ENCODE measurements around the gene MBP. TPM values are rescaled to one million over a fixed set of nuclear protein-coding genes. Genes with fewer than 3 reads are reported as not detected.
A peak's percentile ranks its signal among the peaks of the same experiment; 100 is the strongest.

Gene MBP
- total RNA-seq, 2 experiments from 2014 or later, result 75.4 to 79.2 TPM

- Mint-ChIP-seq H3K27ac (no peak overlapping the region), H3K27me3 (no peaks in the 10 kb centered on the region), H3K4me1 (ENCODE audit: low read depth) (no peaks in the 10 kb centered on the region), H3K36me3 (ENCODE audit: low read depth) (no peaks in the 10 kb centered on the region), H3K9me3 (no peaks in the 10 kb centered on the region), H3K4me3 (no peak overlapping the region)
- H3K9me3 ChIP-seq (ENCODE audit: control insufficient read depth in 1 of 2, insufficient read depth in 1 of 2, low read length in 2 of 2), result no peaks in the 10 kb centered on the region
- TF ChIP-seq CTCF (IDR thresholded peaks at IDR 0.05), result no peak
- no peaks in the 10 kb centered on the region for H3K36me3 ChIP-seq (ENCODE audit: insufficient read depth, low read length)
- H3K4me1 ChIP-seq (ENCODE audit: insufficient read depth, low read length), result peaks cover 9% of the 10 kb centered on the region
- no peaks in the 10 kb centered on the region for H3K27me3 ChIP-seq (ENCODE audit: control insufficient read depth in 1 of 2, insufficient read depth in 2 of 2, low read length in 2 of 2)
- POLR2A ChIA-PET, result interaction anchor here (1.1 kb wide), 1 partner anchor 182 kb away, joined by 4 read pairs; no protein-coding TSS in a partner anchor
- no peak overlapping the region for H3K4me3 ChIP-seq (ENCODE audit: low read length)
- CTCF ChIA-PET, result interaction anchor here (0.6 to 2.3 kb wide), 4 partner anchors 10 to 182 kb away, joined by 3 to 11 read pairs (median 3); no protein-coding TSS in a partner anchor
- H3K27ac ChIP-seq (ENCODE audit: low read depth in 1 of 2, low read length in 2 of 2), result no peak overlapping the region
- no peak for ATAC-seq (ENCODE audit: poor library complexity)
- DNase-seq, result no peak
- intact Hi-C loops (cut with DNase I, micrococcal nuclease), result no loop called here
Observed at GRCh38 chr18:76984193-76985155, 148.1 kb downstream of the MBP start.

DNA sequence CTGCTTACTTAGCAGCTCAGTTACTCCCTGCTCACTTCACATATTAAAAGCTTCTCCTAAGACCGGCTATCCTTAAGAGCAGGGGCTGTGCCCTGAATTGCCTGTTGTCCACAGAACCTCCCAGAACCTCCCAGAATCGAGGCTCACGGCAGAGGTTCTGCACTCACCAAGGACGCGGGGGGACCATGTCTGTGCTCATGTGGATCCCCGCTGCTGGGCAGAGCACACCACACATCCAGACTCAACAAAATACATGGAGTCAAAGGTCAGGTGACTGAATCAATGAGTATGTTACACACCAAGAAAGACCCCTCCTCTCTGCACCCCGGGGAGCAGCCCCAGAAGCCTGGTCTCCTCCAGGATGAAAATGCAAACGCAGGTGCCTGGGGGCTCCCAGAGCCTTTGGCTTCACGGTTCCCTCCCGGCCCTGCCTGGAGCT is 149.0 kb downstream of the MBP start:
- peaks cover 9% of the 10 kb centered on the region for H3K4me1 ChIP-seq (ENCODE audit: insufficient read depth, low read length)
- no peaks in the 10 kb centered on the region for H3K9me3 Mint-ChIP-seq
- H3K4me3 ChIP-seq (ENCODE audit: low read length), result no peak overlapping the region
- no peaks in the 10 kb centered on the region for H3K36me3 ChIP-seq (ENCODE audit: insufficient read depth, low read length)
- no peaks in the 10 kb centered on the region for H3K27me3 Mint-ChIP-seq
- ATAC-seq (ENCODE audit: poor library complexity), result no peak
- no peaks in the 10 kb centered on the region for H3K9me3 ChIP-seq (ENCODE audit: control insufficient read depth in 1 of 2, insufficient read depth in 1 of 2, low read length in 2 of 2)
- TF ChIP-seq CTCF (IDR thresholded peaks at IDR 0.05), result peak; percentile 46
- no peaks in the 10 kb centered on the region for H3K36me3 Mint-ChIP-seq (ENCODE audit: low read depth)
- no peaks in the 10 kb centered on the region for H3K27me3 ChIP-seq (ENCODE audit: control insufficient read depth in 1 of 2, insufficient read depth in 2 of 2, low read length in 2 of 2)
- no peaks in the 10 kb centered on the region for H3K4me1 Mint-ChIP-seq (ENCODE audit: low read depth)
- ChIA-PET POLR2A (interaction anchor here (1.1 kb wide), 1 partner anchor 181 kb away, joined by 4 read pairs; no protein-coding TSS in a partner anchor), CTCF (interaction anchor here (0.6 to 2.3 kb wide), 5 partner anchors 9 to 181 kb away, joined by 3 to 11 read pairs (median 3); no protein-coding TSS in a partner anchor)
- no peak overlapping the region for H3K27ac ChIP-seq (ENCODE audit: low read depth in 1 of 2, low read length in 2 of 2)
- no peak for DNase-seq
- H3K27ac Mint-ChIP-seq, result no peak overlapping the region
- intact Hi-C loops (cut with DNase I, micrococcal nuclease), result loop anchor here (2.0 kb wide), 2 partner anchors 61 to 181 kb away; no protein-coding TSS in a partner anchor
- no peak overlapping the region for H3K4me3 Mint-ChIP-seq

GRCh38 chr18:76982841-76983583 is 149.6 kb downstream of the MBP start:
- TF ChIP-seq CTCF (IDR thresholded peaks at IDR 0.05), result peak; percentile 94
- Histone ChIP-seq H3K27ac (ENCODE audit: low read depth in 1 of 2, low read length in 2 of 2) (no peak overlapping the region), H3K27me3 (ENCODE audit: control insufficient read depth in 1 of 2, insufficient read depth in 2 of 2, low read length in 2 of 2) (no peaks in the 10 kb centered on the region), H3K36me3 (ENCODE audit: insufficient read depth, low read length) (no peaks in the 10 kb centered on the region), H3K4me1 (ENCODE audit: insufficient read depth, low read length) (peaks cover 9% of the 10 kb centered on the region), H3K4me3 (ENCODE audit: low read length) (no peak overlapping the region), H3K9me3 (ENCODE audit: control insufficient read depth in 1 of 2, insufficient read depth in 1 of 2, low read length in 2 of 2) (no peaks in the 10 kb centered on the region)
- H3K36me3 Mint-ChIP-seq (ENCODE audit: low read depth), result no peaks in the 10 kb centered on the region
- peak; percentile 99 for ATAC-seq (ENCODE audit: poor library complexity)
- DNase-seq, result peak; percentile 67 to 90 (median 82)
- H3K27ac Mint-ChIP-seq, result no peak overlapping the region
- H3K4me3 Mint-ChIP-seq, result no peak overlapping the region
- ChIA-PET POLR2A (interaction anchor here (0.6 to 1.1 kb wide), 2 partner anchors 30 to 181 kb away, joined by 3 to 4 read pairs; no protein-coding TSS in a partner anchor), CTCF (interaction anchor here (0.7 to 2.3 kb wide), 6 partner anchors 18 to 180 kb away, joined by 3 to 11 read pairs (median 3); no protein-coding TSS in a partner anchor)
- H3K9me3 Mint-ChIP-seq, result no peaks in the 10 kb centered on the region
- intact Hi-C loops (cut with DNase I, micrococcal nuclease), result loop anchor here (2.0 kb wide), 2 partner anchors 60 to 180 kb away; no protein-coding TSS in a partner anchor
- no peaks in the 10 kb centered on the region for H3K4me1 Mint-ChIP-seq (ENCODE audit: low read depth)
- H3K27me3 Mint-ChIP-seq, result no peaks in the 10 kb centered on the region
